Omental fat pad (tissue), 4 donors: ENCODE measurements around the gene ELSPBP1. TPM values are rescaled to one million over a fixed set of nuclear protein-coding genes. Genes with fewer than 3 reads are reported as not detected.

Experiments used
- ATAC-seq: fragments of 150-250 bp; one replicate; pipeline ENCODE4 v1.9.1; 2016; ENCODE audit warnings: mild to moderate bottlenecking, moderate library complexity; ENCODE audit not compliant: low FRiP score
- DNase-seq: peaks from one replicate; pipeline ENCODE4 v3.0.0-alpha.2; 2019; ENCODE audit warnings: low spot score
- total RNA-seq, 4 donors: library from RNA; depleted of rRNA; stranded (reverse); fragments of >200 nt; gene quantifications; one replicate each; pipeline ENCODE4 v1.1.0, GENCODE V29; 2016
- TF ChIP-seq, protein P1 (sequence below), 3 donors: fragments of 450-650 bp; IDR thresholded peaks; one replicate each; pipeline ENCODE4 v1.5.1; 2016 to 2017; ENCODE audit warnings: antibody characterized with exemption in 3 of 3, mild to moderate bottlenecking in 3 of 3, moderate library complexity in 2 of 3

Gene ELSPBP1
- total RNA-seq, 4 donors from 2014 or later = not detected

DNA sequence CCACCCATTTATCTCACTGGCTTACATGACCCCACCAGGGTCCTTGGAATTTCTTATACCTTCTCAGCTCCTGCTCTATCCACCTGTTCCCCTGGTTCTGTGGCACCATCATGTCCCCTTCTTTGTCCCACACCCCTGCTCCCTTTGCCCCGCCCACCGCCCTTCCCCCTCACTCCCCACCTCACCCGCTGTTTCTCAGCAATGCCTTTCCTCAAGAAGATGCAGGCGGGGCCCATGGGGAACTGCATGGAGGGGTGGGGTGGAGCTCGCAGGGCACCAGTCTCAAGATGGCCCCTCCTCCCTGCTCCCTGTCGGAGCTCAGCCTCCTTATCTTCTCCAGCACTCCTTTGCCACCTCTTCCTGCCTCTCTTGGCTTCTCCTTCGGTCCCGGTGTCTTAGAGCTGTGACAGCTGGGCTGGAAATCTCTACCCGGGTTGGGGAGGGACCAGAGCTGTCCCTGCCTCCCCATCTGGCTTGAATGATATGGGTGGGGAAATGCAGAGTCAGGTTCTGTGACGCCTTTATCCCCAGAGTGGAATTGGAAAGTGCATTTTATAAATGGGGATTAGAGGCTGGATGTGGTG is 49.3 kb downstream of the ELSPBP1 start, which contains the start of gene CABP5:
Gene CABP5 (minus strand): TSS at position 405 of the 584 bp plus-strand sequence. CDS start 157 bp downstream, at position 248.
- DNase-seq = no peak
- no peak for ATAC-seq
- TF ChIP-seq, protein P1, sequence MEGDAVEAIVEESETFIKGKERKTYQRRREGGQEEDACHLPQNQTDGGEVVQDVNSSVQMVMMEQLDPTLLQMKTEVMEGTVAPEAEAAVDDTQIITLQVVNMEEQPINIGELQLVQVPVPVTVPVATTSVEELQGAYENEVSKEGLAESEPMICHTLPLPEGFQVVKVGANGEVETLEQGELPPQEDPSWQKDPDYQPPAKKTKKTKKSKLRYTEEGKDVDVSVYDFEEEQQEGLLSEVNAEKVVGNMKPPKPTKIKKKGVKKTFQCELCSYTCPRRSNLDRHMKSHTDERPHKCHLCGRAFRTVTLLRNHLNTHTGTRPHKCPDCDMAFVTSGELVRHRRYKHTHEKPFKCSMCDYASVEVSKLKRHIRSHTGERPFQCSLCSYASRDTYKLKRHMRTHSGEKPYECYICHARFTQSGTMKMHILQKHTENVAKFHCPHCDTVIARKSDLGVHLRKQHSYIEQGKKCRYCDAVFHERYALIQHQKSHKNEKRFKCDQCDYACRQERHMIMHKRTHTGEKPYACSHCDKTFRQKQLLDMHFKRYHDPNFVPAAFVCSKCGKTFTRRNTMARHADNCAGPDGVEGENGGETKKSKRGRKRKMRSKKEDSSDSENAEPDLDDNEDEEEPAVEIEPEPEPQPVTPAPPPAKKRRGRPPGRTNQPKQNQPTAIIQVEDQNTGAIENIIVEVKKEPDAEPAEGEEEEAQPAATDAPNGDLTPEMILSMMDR (IDR thresholded peaks at IDR 0.05) = no peak

DNA sequence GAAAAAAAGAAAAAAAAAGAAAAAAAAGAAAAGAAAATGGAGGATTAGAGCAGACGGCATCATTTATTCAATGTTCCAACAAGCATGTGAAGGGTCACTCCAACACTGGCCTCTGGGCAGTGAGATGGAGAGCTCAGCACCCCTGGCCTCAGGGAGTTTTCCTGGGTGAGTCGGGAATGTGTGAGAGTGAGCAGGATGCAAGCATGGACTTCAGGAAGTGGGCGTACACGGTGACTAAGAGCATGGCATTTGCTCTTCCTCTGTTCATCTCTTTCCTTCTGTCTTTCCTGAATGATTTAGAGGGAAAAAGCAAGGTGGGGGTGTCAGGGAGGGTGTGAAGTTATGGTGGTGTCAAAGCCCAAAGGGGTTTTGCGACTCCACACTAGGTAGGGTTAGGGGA is 50.1 kb downstream of the ELSPBP1 start:
- TF ChIP-seq, protein P1 (IDR thresholded peaks at IDR 0.05) = no peak
- ATAC-seq (no peak), DNase-seq (no peak)

DNA sequence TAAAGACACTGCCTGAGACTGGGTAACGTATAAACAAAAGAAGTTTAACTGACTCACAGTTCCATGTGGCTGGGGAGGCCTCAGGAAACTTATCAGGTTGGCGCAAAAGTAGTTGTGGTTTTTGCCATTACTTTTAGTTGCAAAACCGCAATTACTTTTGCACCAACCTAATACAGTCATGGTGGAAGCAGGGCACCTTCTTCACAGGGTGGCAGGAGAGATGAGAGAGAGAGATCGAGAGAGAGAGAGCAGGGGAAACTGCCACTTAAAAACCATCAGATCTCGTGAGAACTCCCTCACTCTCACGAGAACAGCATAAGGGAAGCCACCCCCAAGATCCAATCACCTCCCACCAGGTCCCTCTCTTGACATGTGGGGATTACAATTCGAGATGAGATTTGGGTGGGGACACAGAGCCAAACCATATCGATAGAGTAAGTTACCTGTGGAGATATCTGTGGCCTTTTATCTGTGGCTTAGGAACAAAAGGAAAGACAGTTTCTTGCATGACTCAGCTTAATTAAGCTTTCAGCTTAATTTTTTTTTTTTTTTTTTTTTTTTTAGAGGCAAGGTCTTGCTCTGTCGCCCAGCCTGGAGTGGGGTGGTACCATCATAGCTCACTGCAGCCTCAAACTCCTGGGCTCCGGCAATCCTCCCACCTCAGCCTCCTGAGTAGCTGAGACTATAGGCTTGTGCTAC is 57.1 kb downstream of the ELSPBP1 start:
- TF ChIP-seq, protein P1 (IDR thresholded peaks at IDR 0.05) = no peak
- DNase-seq = no peak
- no peak for ATAC-seq

DNA sequence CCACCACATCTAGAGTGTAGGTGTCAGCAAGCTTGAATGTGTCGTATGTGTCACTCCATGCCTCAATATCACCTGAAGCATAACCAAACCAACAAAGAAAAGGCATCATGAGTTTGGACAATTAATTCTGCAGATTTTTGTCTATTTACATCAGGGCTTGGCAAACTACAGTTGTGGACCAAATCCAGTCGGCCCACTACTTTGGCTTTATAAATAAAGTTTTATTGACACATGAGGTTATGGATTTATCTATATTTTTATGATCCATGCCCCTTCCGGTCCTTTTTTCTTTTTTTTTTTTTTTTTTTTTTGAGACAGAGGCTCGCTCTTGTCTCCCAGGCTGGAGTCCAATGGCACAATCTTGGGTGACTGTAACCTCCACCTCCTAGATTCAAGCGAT is 58.6 kb downstream of the ELSPBP1 start:
- no peak for DNase-seq
- no peak for ATAC-seq
- TF ChIP-seq, protein P1 (IDR thresholded peaks at IDR 0.05) = no peak

DNA sequence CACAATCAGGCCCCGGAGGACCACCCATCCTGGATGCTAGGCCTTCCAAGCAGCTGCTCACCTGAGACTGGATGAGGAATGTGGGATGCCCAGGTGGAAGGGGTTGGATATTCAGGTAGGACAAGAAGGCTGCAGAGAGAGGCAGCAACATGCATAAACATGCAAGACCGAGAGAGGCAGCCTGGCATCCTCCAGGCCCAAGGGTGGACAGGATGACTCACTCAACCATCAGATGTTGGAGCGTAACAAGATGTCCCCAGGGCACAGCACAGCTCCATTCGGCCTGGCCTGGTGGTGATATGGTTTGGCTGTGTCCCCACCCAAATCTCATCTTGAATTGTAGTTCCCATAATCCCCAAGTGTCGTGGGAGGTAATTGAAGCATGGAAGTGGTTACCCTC is 59.4 kb downstream of the ELSPBP1 start:
- ATAC-seq = no peak
- DNase-seq = no peak
- TF ChIP-seq, protein P1 (IDR thresholded peaks at IDR 0.05) = no peak

DNA sequence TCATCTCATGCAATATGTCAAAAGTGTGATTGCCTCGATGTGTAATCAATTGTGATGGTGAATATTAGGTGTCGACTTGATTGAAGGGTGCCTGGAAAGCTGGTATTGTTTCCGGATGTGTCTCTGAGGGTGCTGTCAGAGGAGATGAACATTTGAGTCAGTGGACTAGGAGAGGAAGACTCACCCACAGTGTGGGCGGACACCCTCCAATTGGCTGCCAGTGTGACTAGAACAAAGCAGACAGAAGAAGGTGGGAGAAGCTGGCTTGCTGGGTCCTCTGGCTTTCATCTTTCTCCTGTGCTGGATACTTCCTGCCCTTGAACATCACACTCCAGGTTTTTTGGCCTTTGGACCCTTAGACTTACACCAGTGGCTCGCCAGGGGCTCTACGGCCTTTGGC is 64.9 kb downstream of the ELSPBP1 start:
- TF ChIP-seq, protein P1 (IDR thresholded peaks at IDR 0.05) = no peak
- ATAC-seq (no peak), DNase-seq (no peak)

DNA sequence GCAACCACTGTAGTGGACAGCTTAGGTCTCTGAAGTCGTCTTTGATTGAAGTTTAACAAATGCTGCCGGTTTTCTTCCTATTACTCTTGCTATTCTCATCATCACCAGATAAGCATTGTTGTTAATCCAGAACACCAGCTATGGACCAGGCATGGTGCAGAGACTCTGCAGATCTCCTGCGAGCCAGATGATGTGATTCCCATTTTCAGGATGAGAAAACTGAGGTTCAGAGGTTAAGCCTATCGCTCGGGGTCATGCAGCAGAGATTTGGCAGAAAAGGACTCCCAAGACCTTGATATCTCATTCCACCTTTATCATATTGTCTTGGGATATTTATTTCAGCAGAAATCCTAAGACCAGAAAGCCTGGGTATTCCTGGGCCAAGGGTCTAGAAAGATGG is 65.9 kb downstream of the ELSPBP1 start:
- DNase-seq (no peak), ATAC-seq (no peak)
- TF ChIP-seq, protein P1 (IDR thresholded peaks at IDR 0.05) = no peak
